HG03342 (cell line): ENCODE results near the gene PKD2L2.
"Not testable (repeated sequence)": the region's sequence is repeated elsewhere in the genome, so short reads cannot be mapped to it uniquely, and the experiment has no call there.

ENCODE experiments used
- ATAC-seq: cut with Tn5 transposase; IDR thresholded peaks from one replicate; pipeline ENCODE4 v1.9.1; 2021; ENCODE audit warnings: mild to moderate bottlenecking, moderate library complexity; ENCODE audit not compliant: unreplicated experiment

The PKD2L2 gene

GRCh38 chr5:137888863-137889759 lies at the start of gene PKD2L2:
Gene PKD2L2, plus strand, starts transcription at chr5:137889457. Its CDS starts 35 bp downstream, at chr5:137889492.
- peak; percentile 95 for ATAC-seq

GRCh38 chr5:137842296-137842695 lies 47.0 kb upstream of the PKD2L2 start:
- ATAC-seq, result no peak

GRCh38 chr5:137843676-137844299 lies 45.5 kb upstream of the PKD2L2 start:
- no peak for ATAC-seq

GRCh38 chr5:137845472-137845871 lies 43.8 kb upstream of the PKD2L2 start:
- ATAC-seq, result no peak

- ATAC-seq, result no peak
These were observed 41.6 kb upstream of the PKD2L2 start for GRCh38 chr5:137847687-137848086.

- ATAC-seq, result not testable (repeated sequence)
These were observed 36.1 kb upstream of the PKD2L2 start for GRCh38 chr5:137853165-137853564.

GRCh38 chr5:137856201-137856600 lies 33.1 kb upstream of the PKD2L2 start:
- no peak for ATAC-seq

- peak; percentile 35 for ATAC-seq
These were observed 32.1 kb upstream of the PKD2L2 start for GRCh38 chr5:137856916-137857862.

- peak; percentile 82 for ATAC-seq
These were observed 30.9 kb upstream of the PKD2L2 start for GRCh38 chr5:137858223-137858916.

- ATAC-seq, result no peak
These were observed 30.3 kb upstream of the PKD2L2 start for GRCh38 chr5:137858954-137859353.

- ATAC-seq, result no peak
These were observed 27.0 kb upstream of the PKD2L2 start for GRCh38 chr5:137862251-137862650.

GRCh38 chr5:137863653-137864052 lies 25.6 kb upstream of the PKD2L2 start:
- not testable (repeated sequence) for ATAC-seq

- ATAC-seq, result no peak
These were observed 22.5 kb upstream of the PKD2L2 start for GRCh38 chr5:137866541-137867388.

- ATAC-seq, result no peak
These were observed 21.6 kb upstream of the PKD2L2 start, which contains the start of gene MYOT for GRCh38 chr5:137867664-137868063. Gene MYOT, plus strand, starts transcription at chr5:137867860. Its CDS starts 2,792 bp downstream, at chr5:137870652.

- ATAC-seq, result no peak
These were observed 18.5 kb upstream of the PKD2L2 start for GRCh38 chr5:137870647-137871339.

- ATAC-seq, result no peak
These were observed 17.7 kb upstream of the PKD2L2 start for GRCh38 chr5:137871571-137871970.

GRCh38 chr5:137872466-137872865 lies 16.8 kb upstream of the PKD2L2 start:
- no peak for ATAC-seq

GRCh38 chr5:137876101-137876500 lies 13.2 kb upstream of the PKD2L2 start:
- ATAC-seq, result no peak

- no peak for ATAC-seq
These were observed 8.9 kb upstream of the PKD2L2 start for GRCh38 chr5:137880313-137880712.
